HG02852 (cell line): ENCODE results near the gene NEK7.
"Not testable (repeated sequence)": the region's sequence is repeated elsewhere in the genome, so short reads cannot be mapped to it uniquely, and the experiment has no call there.

Source experiments
- ATAC-seq: cut with Tn5 transposase; IDR thresholded peaks from one replicate; pipeline ENCODE4 v1.9.1; 2021; ENCODE audit warnings: mild to moderate bottlenecking, moderate library complexity; ENCODE audit not compliant: unreplicated experiment

NEK7 gene

DNA sequence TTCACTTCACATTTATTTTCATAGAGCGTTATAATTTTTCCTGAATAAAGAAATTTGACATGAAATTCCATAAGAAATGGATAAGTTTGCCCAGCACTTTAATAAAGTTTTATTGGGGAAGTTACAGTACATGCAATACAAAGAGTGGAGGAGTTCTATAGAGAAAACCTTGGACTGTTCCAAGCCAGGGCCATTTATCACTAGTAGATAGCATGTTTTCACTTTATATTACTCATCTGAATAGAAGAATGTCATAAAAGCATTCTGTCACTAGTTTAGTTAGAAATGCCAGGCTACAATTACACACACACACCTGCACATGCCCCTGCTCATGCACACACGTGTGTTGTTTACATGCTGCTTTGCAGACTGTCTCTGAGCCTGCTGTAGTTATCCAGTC lies 123.3 kb downstream of the NEK7 start:
- ATAC-seq: no peak

- no peak for ATAC-seq
Measured at GRCh38 chr1:198281911-198282310, 125.1 kb downstream of the NEK7 start.

GRCh38 chr1:198283222-198283621 lies 126.4 kb downstream of the NEK7 start:
- ATAC-seq: peak; percentile 47

DNA sequence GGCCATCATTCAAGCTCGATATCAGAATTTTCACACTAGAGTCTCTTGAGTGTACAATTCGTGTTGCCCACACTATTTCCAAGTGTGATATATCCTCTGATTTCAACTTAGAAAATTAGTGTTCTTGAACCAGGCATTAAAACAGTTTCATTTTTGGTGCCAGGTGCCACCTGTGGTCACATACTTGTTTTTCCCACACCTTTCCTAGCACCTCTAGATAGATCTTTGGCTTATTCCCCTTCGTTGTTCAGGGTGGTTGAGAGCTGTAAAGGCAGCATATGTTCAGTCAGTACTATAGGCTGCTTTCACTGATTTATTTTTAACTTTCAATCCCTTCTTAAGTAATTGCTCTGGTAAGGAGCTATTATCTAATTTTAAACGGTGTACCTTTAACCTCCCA lies 131.1 kb downstream of the NEK7 start:
- no peak for ATAC-seq

DNA sequence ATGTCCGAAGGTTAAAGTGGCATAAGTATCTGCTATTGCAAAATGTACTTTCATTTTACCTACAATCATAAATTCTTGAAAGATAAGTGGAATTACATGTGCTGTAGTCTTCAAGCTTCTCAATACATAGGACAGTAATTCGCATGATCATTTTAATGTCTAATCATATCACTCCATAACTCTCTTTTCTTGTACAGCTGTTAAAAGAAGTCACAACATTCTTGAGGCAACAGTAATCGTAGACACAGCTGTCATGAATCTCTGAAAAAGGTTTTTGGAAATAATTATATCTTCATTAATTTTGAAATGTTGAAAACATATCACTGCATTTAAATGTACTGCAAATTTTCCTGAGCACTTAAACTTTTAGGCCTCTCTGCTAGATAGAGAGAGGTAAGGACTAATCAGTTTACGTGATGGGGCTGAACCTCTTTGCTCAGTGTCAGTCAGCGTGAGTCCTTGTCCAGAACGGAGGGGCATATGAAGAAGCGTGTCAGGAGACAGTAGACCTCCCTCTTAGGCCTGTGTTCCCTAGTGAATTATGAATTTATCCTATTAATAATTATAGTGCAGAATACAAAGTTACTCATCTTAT lies 133.4 kb downstream of the NEK7 start:
- ATAC-seq: no peak

GRCh38 chr1:198291036-198291435 lies 134.2 kb downstream of the NEK7 start:
- ATAC-seq: no peak

DNA sequence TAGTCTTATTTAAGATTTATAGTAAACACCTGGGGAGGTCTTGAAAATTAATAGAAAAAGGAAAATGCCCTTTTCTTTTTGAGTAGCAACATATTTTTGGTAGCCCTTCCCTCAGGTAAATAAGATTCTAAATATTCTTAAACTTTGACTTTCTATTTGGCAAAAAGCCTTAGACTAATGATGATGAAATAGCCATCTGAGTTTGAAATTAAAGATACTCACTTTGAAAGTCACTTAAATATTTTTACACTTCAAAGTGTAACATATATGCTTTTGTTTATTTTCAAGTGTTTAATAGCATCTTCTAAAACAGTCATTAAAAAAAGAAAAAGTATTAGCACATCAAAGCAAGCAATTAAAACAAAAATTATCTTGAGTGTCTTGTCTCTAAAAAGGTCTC lies 135.1 kb downstream of the NEK7 start:
- ATAC-seq: no peak

- no peak for ATAC-seq
Measured at GRCh38 chr1:198295225-198295624, 138.4 kb downstream of the NEK7 start.

GRCh38 chr1:198295971-198296370 lies 139.2 kb downstream of the NEK7 start:
- no peak for ATAC-seq

DNA sequence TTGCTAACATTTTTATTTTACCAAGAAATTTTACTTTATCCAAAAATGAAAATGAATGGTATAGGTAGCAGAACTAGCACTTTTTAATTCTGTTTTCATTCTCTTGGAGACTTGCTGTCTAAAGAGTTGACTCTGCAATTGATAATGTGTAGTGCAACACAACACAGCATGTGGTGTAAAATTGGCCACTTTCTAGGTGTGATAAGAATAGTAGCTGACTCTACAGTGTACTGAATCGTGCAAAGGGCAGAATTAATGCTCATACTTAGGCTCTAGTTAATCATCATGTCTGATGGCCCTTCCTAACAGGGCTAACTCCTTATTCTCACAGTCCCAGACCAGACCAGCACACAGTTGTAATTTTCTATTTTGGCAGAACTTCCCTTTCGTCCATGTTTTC lies 140.5 kb downstream of the NEK7 start:
- ATAC-seq: no peak

DNA sequence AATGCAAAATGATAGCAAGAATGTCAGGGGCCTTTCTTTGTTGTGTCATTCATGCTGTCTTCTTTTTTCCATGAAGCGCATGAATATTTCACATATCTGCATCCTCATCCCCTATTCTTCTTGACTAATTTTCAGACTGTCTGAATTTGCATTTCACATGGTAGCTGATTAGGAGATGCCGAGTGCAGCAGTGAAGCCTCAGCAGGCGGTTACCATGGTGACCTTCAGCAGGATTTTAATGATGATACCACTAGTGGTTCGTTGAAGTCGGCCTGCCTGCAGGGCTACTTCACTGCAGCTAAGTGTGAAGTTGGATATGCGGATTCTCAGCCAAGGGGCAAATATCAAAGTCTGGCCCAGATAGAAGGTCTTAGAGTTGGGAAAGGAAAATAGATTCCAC lies 141.8 kb downstream of the NEK7 start:
- ATAC-seq: no peak

DNA sequence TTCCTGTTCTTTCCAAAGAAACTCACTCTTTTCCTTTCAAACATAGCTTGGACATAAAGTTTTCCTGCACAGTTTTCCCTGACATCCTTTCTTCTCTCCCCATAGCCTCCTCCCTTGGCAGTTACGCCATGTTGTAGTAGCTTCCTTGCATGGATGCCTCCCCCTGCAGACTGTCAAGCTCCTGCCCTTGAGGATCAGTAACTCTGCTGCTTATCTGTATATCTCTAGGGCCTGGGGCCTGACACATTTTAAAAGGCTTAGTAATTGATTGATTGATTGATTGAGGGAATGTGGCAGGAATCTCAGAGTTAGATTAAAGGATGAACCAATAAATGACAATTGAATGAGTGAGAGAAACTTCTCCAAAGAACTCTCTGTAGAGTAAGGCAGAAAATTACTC lies 143.7 kb downstream of the NEK7 start:
- ATAC-seq: no peak

- ATAC-seq: no peak
Measured at GRCh38 chr1:198304431-198304830, 147.6 kb downstream of the NEK7 start.

GRCh38 chr1:198314817-198315216 lies 158.0 kb downstream of the NEK7 start:
- ATAC-seq: not testable (repeated sequence)

DNA sequence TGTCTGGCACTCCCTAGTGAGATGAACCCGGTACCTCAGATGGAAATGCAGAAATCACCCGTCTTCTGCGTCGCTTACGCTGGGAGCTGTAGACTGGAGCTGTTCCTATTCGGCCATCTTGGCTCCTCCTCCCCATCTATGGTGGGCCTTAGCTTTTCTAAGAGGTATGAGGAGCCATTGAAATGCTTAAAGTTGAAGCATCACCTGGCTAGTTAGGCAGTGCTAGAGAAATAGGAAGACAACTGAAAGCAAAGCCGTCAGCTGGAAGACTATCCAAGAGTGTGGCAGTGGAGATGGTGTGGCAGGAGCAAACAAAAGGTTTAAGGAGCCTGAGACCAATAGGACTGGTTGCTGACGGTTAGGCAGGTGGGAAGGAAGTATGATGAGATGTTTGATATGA lies 158.5 kb downstream of the NEK7 start:
- not testable (repeated sequence) for ATAC-seq

DNA sequence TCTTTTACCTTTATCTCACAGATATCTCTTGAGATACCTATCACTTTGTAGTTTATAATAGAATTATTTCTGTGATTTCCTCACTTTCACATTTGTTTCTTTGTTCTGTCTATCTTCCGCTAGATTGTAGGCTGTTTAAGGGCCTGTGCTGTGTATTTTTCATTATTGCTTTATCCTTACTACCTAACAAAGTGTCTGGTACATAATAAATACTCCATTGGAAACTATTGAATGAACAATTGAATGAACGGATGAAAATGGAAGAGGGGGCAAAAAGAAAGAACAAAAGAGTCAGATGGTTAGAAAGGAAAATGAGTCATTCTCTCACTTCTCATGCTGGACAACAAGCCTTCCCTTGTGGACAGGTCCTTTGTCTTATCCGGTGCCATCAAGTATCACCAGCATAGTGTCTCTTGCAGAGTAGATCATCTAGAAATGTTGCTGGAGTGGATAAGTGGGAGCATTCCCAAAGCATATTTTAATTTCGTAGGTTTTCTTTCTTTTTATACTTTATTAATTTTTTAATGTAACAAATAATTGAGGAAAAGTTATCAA lies 159.8 kb downstream of the NEK7 start:
- ATAC-seq: no peak

GRCh38 chr1:198318085-198318484 lies 161.3 kb downstream of the NEK7 start:
- ATAC-seq: peak; percentile 65

- ATAC-seq: no peak
Measured at GRCh38 chr1:198320759-198321158, 164.0 kb downstream of the NEK7 start.

- ATAC-seq: no peak
Measured at GRCh38 chr1:198326232-198326631, 169.4 kb downstream of the NEK7 start.

DNA sequence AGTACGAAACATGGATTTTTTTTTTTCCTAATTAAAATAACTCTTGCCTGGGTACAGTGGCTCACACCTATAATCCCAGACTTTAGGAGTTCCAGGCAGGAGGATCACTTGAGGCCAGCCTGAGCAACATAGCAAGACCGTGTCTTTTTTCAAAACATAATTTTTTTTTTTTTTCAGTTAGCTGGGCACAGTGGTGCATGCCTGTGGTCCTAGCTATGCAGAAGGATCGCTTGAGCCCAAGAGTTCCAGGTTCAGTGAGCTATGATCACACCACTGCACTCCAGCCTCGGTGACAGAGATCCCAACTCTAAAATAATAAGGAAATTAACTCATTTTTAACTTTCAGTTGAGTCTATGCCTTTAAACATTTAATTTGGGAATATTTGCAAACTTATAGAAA lies 170.1 kb downstream of the NEK7 start:
- ATAC-seq: no peak

GRCh38 chr1:198328458-198329032 lies 171.7 kb downstream of the NEK7 start:
- ATAC-seq: peak; percentile 75

DNA sequence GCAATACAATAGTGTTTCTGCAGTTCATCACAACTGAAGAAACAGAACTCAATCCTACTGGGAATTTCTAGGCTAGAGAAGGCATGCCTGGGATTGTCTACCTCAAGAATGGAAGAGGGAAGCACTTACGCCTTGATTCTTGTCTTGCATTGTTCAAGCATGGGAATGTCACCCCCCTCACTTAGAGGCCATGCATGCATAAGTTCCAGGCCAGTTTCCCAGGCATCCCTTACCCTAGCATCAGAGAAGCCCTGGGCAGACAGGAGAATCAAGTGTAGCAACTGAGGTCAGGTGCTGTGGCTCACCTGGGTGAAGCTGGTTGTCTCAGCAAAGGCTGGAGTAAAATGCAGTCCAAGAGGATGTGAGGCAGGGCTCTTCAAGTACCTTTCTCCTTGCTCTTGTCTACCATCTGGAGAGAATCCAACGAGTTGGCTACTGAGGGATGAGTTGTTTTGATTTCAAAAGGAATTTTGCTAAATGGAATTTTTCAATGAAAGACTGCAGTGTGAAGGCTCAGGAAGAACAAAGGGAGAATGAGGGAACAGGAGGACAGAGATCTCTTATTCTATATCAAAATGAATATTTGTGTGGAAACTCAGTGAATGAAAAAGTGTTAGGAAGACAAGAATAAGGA lies 174.3 kb downstream of the NEK7 start:
- no peak for ATAC-seq
